Activated CD8-positive, alpha-beta memory T cell treated with anti-CD3 and anti-CD28 coated beads, Interleukin-2, amount 50 U/mL, for 24 hours (primary cell): ENCODE results near the gene DLL1.
A peak's percentile ranks its signal among the peaks of the same experiment; 100 is the strongest.

Source experiments
- DNase-seq: peaks from one replicate; pipeline ENCODE4 v3.0.0-alpha.2; 2020; ENCODE audit errors: extremely low read depth

Gene DLL1

DNA sequence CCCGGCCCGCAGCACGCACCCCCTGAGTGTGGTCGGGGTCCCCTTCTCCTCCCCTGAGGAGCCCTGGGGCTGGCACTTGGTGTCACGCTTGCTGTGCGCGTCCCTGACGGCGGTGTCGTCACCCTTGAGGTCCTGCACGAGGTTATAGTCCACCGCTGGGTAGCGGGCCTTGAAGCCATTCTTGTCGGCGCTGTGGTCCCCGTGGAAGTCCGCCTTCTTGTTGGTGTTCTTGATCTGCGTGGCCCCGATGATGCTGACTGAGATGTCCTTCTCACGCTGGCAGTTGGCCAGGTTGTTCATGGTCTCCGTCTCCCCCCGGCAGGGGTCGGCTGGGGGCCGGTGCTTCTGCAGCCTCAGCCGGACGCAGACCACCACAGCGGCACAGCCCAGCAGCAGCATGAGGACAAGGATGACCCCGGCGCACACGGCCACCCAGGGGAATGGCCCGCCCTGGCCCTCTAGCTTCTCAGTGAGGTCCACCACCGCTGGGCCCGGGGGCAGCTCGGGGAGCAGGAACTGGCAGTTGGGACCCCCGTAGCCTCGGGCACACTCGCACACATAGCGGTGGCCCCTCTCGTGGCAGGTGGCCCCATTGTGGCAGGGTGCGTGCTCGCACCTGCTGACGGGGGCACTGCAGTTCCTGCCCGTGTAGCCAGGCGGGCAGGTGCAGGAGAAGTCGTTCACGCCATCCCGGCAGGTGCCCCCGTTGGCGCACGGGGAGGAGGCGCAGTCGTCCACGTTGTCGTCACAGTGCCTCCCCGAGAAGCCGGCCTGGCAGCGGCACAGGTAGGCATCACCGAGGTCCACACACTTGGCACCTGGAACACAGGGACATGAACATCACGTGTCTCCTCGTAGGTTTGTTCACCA lies 7.4 kb downstream of the DLL1 start:
- no peak for DNase-seq

DNA sequence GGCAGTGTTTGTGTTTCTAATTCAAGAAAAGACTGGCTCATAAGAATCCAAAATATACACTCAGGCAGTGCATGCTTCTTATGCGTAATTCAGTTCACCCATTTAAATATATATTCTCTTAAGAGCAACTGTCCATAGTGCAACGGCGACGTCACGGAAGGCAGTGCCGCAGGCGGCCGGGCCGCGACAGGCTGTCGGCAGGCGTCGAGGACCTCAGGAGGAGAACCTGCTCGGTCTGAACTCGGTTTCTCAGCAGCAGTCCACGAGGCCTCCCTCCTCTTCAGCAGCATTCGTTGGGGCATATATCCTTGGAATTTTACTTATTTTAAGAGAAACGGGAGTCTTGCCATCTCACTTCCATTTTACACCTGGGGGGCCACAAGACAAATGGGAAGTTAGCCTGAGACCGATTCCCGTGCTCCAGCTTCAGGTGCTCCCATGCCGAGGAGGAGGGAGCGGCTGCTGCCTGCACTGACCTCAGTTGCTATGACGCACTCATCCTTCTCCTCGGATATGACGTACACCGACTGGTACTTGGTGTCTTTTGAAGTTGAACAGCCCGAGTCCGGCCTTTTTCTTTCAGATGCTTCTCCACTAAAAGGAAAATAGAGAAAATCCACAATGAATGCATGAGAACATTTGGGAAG lies 8.2 kb downstream of the DLL1 start:
- DNase-seq, result no peak

- DNase-seq, result no peak
Measured at GRCh38 chr6:170281331-170282292, 9.3 kb downstream of the DLL1 start.

DNA sequence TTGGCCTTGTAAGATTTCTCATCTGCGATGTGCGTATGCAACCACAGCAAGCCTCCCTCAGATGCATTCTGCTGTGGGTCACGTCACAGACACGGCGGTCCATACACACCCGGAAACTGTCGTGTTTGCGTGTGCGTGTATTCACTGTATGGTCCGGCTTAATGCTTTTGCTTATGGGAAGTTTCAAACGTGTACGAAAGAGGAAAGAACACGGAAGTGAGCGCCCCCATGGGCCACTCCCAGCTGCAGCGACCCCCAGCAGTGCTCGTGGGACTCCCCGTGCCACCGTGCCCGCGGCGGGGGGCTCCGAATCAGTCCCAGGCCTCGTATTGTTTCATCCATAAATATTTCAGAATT lies 10.2 kb downstream of the DLL1 start:
- DNase-seq, result no peak

- DNase-seq, result no peak
Measured at GRCh38 chr6:170279977-170280688, 10.7 kb downstream of the DLL1 start.

- DNase-seq, result no peak
Measured at GRCh38 chr6:170279426-170279825, 11.5 kb downstream of the DLL1 start.

DNA sequence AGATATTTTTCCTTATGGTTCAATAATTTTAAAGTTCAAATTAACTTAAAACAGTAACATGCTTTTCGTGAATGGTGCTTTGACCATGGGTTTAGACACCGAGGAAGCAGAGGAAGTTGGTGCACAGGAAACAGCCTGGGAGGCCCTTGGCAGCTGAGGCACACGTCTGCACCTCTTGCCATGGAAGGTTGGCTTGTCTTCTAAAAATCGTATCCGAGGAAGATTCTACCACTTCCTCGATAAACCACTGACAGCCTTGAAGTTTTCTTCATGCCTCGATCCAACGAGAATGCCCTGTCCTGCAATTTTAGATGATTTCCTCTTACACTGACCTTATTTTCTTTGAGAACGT lies 12.2 kb downstream of the DLL1 start:
- DNase-seq, result no peak

DNA sequence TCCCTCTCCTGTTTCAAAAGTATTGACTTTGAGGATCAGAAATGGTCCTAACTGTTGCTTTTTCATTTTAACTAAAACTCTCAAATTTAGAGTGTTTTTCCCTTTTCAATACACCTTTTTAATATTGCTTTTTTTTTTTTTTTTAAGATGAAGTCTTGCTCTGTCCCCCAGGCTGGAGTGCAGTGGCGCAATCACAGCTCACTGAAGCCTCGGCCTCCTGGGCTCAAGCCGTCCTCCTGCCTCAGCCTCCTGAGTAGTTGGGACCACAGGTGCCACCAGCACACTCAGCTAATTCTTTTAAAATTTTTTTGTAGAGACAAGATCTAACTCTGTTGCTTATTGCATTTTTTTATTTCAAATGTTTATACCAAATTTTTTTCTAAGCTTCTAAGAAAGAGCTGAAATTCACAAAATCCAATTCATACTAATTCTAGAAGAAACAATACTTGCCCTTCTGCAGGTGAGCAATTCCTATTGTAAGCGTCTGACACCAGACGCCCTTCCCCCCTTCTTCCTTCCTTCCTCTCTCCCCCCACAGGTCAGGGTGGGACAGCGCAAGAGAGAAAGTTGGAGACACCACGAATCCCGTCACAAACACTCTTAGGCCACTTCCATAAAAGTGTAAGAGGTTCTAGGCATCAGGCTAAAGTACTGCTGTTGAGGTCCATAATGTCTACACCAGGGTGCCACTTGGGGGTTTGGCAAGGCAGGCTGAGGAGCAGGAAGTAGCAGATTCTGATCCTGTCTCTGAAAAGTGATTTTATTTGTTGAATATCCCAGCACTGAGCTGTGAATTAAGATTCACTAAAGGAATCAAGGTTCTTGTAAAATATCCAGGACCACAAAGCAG lies 12.8 kb downstream of the DLL1 start:
- DNase-seq, result no peak

DNA sequence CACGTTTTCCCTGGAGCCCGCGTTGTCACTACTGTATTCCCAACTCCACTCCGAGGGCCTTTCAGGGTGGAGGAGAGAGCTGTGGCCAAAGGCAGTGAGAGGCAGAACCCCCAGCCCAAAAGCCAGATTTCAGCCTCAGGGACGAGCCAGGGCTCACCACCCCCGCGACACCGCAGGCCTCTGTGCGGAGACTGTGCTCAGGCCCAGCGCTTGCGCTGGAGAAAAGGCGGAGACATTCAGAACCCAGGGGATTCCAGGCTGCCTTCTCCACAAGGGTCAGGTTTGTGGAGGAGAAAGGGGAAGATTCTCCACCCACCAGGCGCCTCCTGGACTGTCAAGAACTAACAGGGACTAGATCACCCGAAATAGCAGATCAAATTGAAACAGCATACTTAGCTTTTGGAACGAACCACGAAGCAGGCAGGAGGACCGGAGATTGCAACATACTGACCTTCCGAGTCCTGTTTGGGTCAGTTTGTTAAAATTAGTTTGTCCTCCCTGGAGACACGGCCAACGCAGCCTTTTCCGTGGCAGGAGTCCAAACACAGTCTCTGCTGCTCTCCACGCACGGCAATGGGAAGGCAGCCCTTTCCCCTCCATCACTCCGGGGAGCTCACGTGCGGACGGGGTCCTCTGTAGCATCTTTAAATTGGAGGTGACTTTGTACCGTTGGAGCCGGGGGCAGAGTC lies 14.4 kb downstream of the DLL1 start:
- no peak for DNase-seq

- no peak for DNase-seq
Measured at GRCh38 chr6:170274713-170275560, 15.9 kb downstream of the DLL1 start.

DNA sequence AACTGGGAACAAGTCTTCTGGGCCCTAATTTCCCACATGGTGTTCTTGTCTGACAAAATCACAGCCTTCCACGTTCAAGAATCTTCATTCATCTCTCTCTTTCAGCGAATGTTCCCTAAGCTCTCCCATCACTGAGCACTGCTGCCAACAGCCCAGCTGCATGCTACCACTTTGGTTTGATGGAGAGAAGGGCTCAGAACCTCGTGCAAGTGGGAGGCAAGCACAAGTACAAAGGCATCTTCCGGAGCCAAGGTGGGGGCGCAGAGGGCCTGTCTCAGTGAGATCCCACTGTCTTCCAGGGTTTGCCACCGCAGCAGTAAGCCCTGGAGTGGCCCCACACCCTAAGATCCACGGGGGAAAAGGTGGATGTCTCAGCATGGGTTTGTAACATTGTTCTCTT lies 17.2 kb downstream of the DLL1 start:
- no peak for DNase-seq

- DNase-seq, result no peak
Measured at GRCh38 chr6:170273191-170273590, 17.7 kb downstream of the DLL1 start.

GRCh38 chr6:170272341-170273065 lies 18.4 kb downstream of the DLL1 start:
- no peak for DNase-seq

DNA sequence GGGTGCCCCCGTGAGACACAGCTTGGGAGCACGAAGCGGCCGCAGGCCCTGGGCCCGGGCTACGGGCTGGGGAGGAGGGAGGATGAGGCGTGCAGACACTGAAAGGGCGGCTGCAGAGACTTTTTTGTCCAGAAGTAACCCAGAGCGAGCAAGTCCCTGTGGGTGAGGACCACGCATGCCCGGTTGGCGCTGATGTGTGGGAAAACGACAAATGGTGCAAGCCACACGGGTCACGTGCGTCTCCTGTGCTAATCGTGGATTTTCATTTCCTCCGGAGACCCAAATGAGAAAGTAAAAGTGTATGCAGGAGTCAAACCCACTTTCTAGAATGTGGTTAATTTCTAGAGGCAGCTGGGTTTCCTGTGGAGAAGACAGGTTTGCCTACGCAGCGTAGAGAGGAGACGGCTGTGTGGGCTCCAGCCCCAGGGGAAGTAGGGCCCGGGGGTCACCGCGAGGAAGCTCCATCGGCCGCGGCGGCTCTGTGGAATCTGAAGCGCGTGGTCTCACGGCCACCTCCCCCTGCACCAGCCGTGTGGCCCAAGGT lies 19.0 kb downstream of the DLL1 start:
- DNase-seq, result peak; percentile 56

DNA sequence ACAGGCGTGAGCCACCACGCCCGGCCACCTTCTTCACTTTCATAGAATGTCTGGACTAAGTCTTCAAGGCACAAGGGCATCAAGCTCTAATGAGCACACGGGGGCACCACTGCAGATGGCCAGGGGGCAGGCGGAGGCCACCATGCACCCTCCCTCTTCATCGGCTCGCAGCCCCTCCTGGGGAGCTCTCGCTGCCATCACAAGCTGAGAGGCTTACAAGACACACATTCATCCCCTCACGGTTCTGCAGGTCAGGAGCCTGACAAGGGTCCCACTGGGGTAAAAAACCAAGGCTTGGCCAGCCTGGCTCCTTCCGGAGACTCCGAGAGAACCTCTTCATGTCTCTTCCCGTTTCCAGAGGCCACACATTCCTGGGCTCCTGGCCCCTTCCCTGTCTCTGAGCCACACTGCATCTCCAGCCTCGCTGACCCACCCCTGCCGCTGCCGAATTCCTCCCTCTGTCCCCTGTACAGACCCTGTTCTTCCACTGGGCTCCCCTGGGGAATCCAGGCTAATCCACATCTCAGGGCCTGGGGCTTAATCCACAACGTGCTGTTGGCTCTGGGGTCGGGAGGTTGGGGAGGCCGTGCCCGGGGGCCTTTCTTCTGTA lies 19.8 kb downstream of the DLL1 start:
- no peak for DNase-seq

DNA sequence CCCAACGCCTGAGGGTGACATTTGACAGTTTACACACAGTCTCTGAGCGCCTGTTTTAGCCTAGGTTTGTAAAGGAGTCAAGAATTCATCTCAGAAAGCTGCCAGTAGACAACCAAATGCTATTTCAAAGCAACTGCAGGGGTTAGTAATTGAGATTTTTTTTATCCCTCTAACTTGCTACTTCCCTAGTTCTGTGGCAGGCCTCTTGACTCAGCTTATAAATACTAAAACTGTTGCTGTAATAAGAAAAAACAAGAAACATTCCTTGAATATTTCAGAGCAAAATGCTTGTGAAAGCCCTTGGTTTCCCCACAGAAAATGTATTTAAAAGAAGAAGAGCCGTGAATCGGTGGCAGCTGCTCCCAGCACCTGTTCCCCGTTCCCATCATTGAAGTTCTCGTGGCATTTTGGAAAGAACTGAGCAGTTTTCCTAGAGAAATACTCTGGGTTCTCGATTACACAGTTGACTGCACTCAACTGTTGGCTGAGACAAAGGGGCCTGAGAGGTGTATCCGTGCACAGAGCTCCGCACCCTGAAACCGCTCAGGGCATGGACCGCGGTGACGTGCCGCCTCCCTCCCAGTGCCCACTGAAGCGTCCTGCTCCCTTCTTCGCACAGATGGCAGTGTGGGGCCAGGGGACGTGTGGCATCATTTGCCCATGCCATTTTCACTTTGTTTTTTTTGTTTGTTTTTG lies 20.9 kb downstream of the DLL1 start:
- DNase-seq, result no peak

- DNase-seq, result no peak
Measured at GRCh38 chr6:170269151-170269845, 21.6 kb downstream of the DLL1 start.
